GM12878 (cell line): ENCODE measurements around the gene TRAF7. TPM values are rescaled to one million over a fixed set of nuclear protein-coding genes. Genes with fewer than 3 reads are reported as not detected.
A peak's percentile ranks its signal among the peaks of the same experiment; 100 is the strongest.

Source experiments
- ATAC-seq: fragments of 200-7000 bp; cut with Tn5 transposase; 3 replicates; pipeline ENCODE4 v1.9.1; 2020; ENCODE audit warnings: mild to moderate bottlenecking, moderate library complexity
- Bru-seq: library from RNA; stranded (reverse); fragments of 400-500 nt; gene quantifications from one replicate; lab custom pipeline; 2021; lab: Mats Ljungman, UMichigan
- BruChase-seq, 2 experiments: library from RNA; stranded (reverse); fragments of 400-500 nt; gene quantifications; one replicate each; lab custom pipeline; 2021; lab: Mats Ljungman, UMichigan
- BruUV-seq: library from RNA; stranded (reverse); fragments of 400-500 nt; replicated peaks from 2 replicates; lab custom pipeline; 2021; lab: Mats Ljungman, UMichigan
- CTCF ChIA-PET: fragments of 300-600 bp; sonication (Branson Sonifier 250); formaldehyde crosslinking; extraction: SDS; loops from one replicate; lab custom pipeline; 2021; ENCODE audit warnings: inconsistent platforms; lab: Yijun Ruan, JAX
- POLR2A ChIA-PET: fragments of 350-600 bp; formaldehyde crosslinking; extraction: SDS; loops from one replicate; lab custom pipeline; 2021; ENCODE audit warnings: inconsistent platforms; lab: Charles Lee
- RAD21 ChIA-PET: fragments of 300-600 bp; sonication (Branson Sonifier 250); formaldehyde crosslinking; loops from one replicate; lab custom pipeline; 2023; ENCODE audit warnings: antibody characterized with exemption; ENCODE audit not compliant: unreplicated experiment; lab: Charles Lee
- SMC1A ChIA-PET: fragments of 300-600 bp; sonication (Branson Sonifier 250); formaldehyde crosslinking; loops from one replicate; lab custom pipeline; 2023; ENCODE audit not compliant: unreplicated experiment, uncharacterized antibody; lab: Charles Lee
- DNase-seq: peaks from one replicate; pipeline ENCODE4 v3.0.0-alpha.2; 2011; ENCODE audit warnings: low read depth, low spot score
- FAIRE-seq: peaks from 3 replicates; lab custom pipeline; 2011; peaks lifted over from hg19 to GRCh38; lab: Jason Lieb, UNC
- H2AFZ ChIP-seq: 2 replicates; pipeline ENCODE4 v1.6.0; 2011; ENCODE audit warnings: low read depth, low read length, control low read depth; ENCODE audit not compliant: control insufficient read depth
- H3K27ac ChIP-seq: 2 replicates; pipeline ENCODE4 v1.5.1; 2011; ENCODE audit warnings: control low read depth; ENCODE audit not compliant: control insufficient read depth, insufficient read depth
- H3K27me3 ChIP-seq, 2 experiments: replicated peaks in 1 of 2; 2 replicates each; pipeline versions ENCODE4 v1.6.0 to v1.6.1; 2011; ENCODE audit warnings: low read length in 1 of 2; ENCODE audit not compliant: control insufficient read depth in 2 of 2, insufficient read depth in 2 of 2
- H3K36me3 ChIP-seq, 2 experiments: 2 replicates each; pipeline ENCODE4 v1.5.1; 2011; ENCODE audit warnings: low read length in 1 of 2; ENCODE audit not compliant: control insufficient read depth in 2 of 2, insufficient read depth in 2 of 2
- H3K4me1 ChIP-seq: 2 replicates; pipeline ENCODE4 v1.6.1; 2011; ENCODE audit warnings: mild to moderate bottlenecking, low read length, moderate library complexity, mixed read lengths; ENCODE audit not compliant: control insufficient read depth, insufficient read depth
- H3K4me2 ChIP-seq: 2 replicates; pipeline ENCODE4 v1.6.0; 2011; ENCODE audit warnings: control low read depth; ENCODE audit not compliant: control insufficient read depth, insufficient read depth
- H3K4me3 ChIP-seq: fragments of 200-600 bp; sonication (generic); 2 replicates; pipeline ENCODE4 v1.5.1; 2016
- H3K79me2 ChIP-seq: 2 replicates; pipeline ENCODE4 v1.6.0; 2011; ENCODE audit warnings: low read length; ENCODE audit not compliant: control insufficient read depth, insufficient read depth
- H3K9ac ChIP-seq: 2 replicates; pipeline ENCODE4 v1.8.0; 2011; ENCODE audit warnings: low read length, control low read depth, mixed read lengths; ENCODE audit not compliant: control insufficient read depth, insufficient read depth
- H3K9me3 ChIP-seq: replicated peaks from 3 replicates; pipeline ENCODE4 v1.5.1; 2011; ENCODE audit warnings: mild to moderate bottlenecking, low read length; ENCODE audit not compliant: control insufficient read depth, insufficient read depth
- H4K20me1 ChIP-seq: 2 replicates; pipeline ENCODE4 v1.6.0; 2011; ENCODE audit not compliant: control insufficient read depth, insufficient read depth
- ATF3 ChIP-seq: IDR thresholded peaks from 2 replicates; pipeline ENCODE4 v1.6.1; 2011; ENCODE audit warnings: low read depth, mild to moderate bottlenecking, low read length, moderate library complexity, borderline replicate concordance; ENCODE audit errors: extremely low read depth
- CREM ChIP-seq: IDR thresholded peaks from 2 replicates; pipeline ENCODE4 v1.6.1; 2014; ENCODE audit warnings: antibody characterized with exemption, low read depth
- MTA3 ChIP-seq: IDR thresholded peaks from 2 replicates; pipeline ENCODE4 v1.6.1; 2012; ENCODE audit warnings: low read length, inconsistent platforms, borderline replicate concordance
- NKRF ChIP-seq: fragments of 450-650 bp; conservative IDR thresholded peaks from 2 replicates; pipeline ENCODE4 v1.6.1; 2017; ENCODE audit warnings: mild to moderate bottlenecking, moderate library complexity
- SIN3A ChIP-seq: IDR thresholded peaks from 2 replicates; pipeline ENCODE4 v1.6.1; 2012; ENCODE audit warnings: low read depth, low read length, improper control_type of control experiment
- SMARCA5 ChIP-seq: fragments of 450-650 bp; IDR thresholded peaks from 2 replicates; pipeline ENCODE4 v1.6.1; 2017; ENCODE audit warnings: mild to moderate bottlenecking
- TCF3 ChIP-seq: IDR thresholded peaks from 2 replicates; pipeline ENCODE4 v1.6.1; 2012; ENCODE audit warnings: low read depth, mild to moderate bottlenecking, low read length, borderline replicate concordance; ENCODE audit not compliant: insufficient read depth
- ZBED1 ChIP-seq: IDR thresholded peaks from 2 replicates; pipeline ENCODE4 v1.6.1; 2016; ENCODE audit warnings: borderline replicate concordance
- ZNF384 ChIP-seq: IDR thresholded peaks from 2 replicates; pipeline ENCODE4 v1.6.1; 2012; ENCODE audit warnings: low read depth, mild to moderate bottlenecking, low read length, improper control_type of control experiment, borderline replicate concordance
- WGBS: methylation state at CpG from one replicate; pipeline ENCODE4 v1.1.6; 2016; ENCODE audit warnings: low lambda C conversion rate; ENCODE audit not compliant: insufficient replicate concordance, insufficient coverage; ENCODE audit errors: missing lambda C conversion rate; 5-methylcytosine and 5-hydroxymethylcytosine counted together
- in situ Hi-C: fragments of 300-500 bp; cut with MboI; formaldehyde crosslinking; loops from 9 replicates; pipeline ENCODE4 v1.14.3; 2018; ENCODE audit warnings: mixed read lengths
- intact Hi-C: fragments of 100-400 bp; cut with micrococcal nuclease; formaldehyde crosslinking; loops from one replicate; pipeline ENCODE4 v1.14.2; 2022; ENCODE audit not compliant: unreplicated experiment
- long read RNA-seq, 2 experiments: library from polyadenylated mRNA; unstranded; transcript quantifications; one replicate each; pipeline ENCODE4 v2.0.0, GENCODE V29; 2019 to 2020
- polyA minus RNA-seq, 3 experiments: library from RNA; depleted of rRNA, polyadenylated mRNA; stranded (reverse); fragments of >200 nt; gene quantifications; 2 replicates each; pipeline ENCODE4 v1.2.3, GENCODE V29; 2011
- polyA plus RNA-seq, 11 experiments: library from polyadenylated mRNA; depleted of rRNA in 4 of 11; unstranded in 6 of 11; stranded (reverse) in 5 of 11; fragments of >200 nt; fragmentation: Nextera tagmentation in 4 of 11; fragmentation: Illumina TruSeq in 1 of 11; extraction: Ambion mirVana in 4 of 11; extraction: Trizol in 1 of 11; gene quantifications; 1 replicate in 1 of 11; 2 replicates in 10 of 11; pipeline versions ENCODE4 v1.2.1 to v1.2.3, GENCODE V29; 2011 to 2016; ENCODE audit warnings: inconsistent platforms in 2 of 11, missing spikeins in 2 of 11, low read depth in 1 of 11
- total RNA-seq, 4 experiments: library from RNA; depleted of rRNA in 3 of 4; stranded (reverse); fragments of >200 nt in 3 of 4; fragmentation: Illumina TruSeq in 1 of 4; extraction: Trizol in 1 of 4; gene quantifications; 2 replicates each; pipeline versions ENCODE4 v1.2.1 to v1.2.3, GENCODE V29; 2013 to 2021
- TF ChIP-seq, protein P1 (sequence below): fragments of 450-650 bp; IDR thresholded peaks from 2 replicates; pipeline ENCODE4 v1.6.1; 2016; ENCODE audit warnings: mild to moderate bottlenecking
- TF ChIP-seq, protein P2 (sequence below): fragments of 450-650 bp; IDR thresholded peaks from 2 replicates; pipeline ENCODE4 v1.6.1; 2017; ENCODE audit warnings: low read depth, mild to moderate bottlenecking, moderate library complexity

Gene TRAF7
- 33.4 and 41.2 TPM in 2 replicates for total RNA-seq (2013; cell fraction: nucleolus; rRNA removed)
- total RNA-seq (2014; rRNA removed) (36.9 and 44.6 TPM in 2 replicates), total RNA-seq (2014; rRNA removed; fragmentation: Illumina TruSeq; extraction: Trizol) (23.2 and 26.3 TPM in 2 replicates), total RNA-seq (2021) (82.6 and 87.0 TPM in 2 replicates), polyA plus RNA-seq (2011; rRNA removed) (23.5 and 46.7 TPM in 2 replicates), polyA plus RNA-seq (2014; fragmentation: Illumina TruSeq; extraction: Trizol) (16.8 and 19.4 TPM in 2 replicates), polyA plus RNA-seq (2014; fragmentation: Nextera tagmentation; extraction: Ambion mirVana) (1 to 10 TPM in 1 of 2 experiments, under 1 TPM in 1; 0.61 to 2.1 TPM), polyA plus RNA-seq (2014; rRNA removed) (44.4 and 50.3 TPM in 2 replicates), polyA plus RNA-seq (2016; fragmentation: Nextera tagmentation; extraction: Ambion mirVana) (10 to 100 TPM; 29.8 to 30.2 TPM), polyA minus RNA-seq (2011; rRNA and poly(A)+ RNA removed) (41.1 and 76.7 TPM in 2 replicates), Bru-seq, nascent RNA (percentile 60 among the genes with signal in this experiment), BruChase-seq, experiment 1, labeled RNA remaining after a 6-hour chase (percentile 80 among the genes with signal in this experiment), BruChase-seq, experiment 2, labeled RNA remaining after a 2-hour chase (percentile 70 among the genes with signal in this experiment)
- 11.8 TPM for polyA plus RNA-seq (2011; ENCODE audit: low read depth)
- polyA plus RNA-seq (2011; cell fraction: cytosol; rRNA removed): 48.3 and 60.3 TPM in 2 replicates
- polyA plus RNA-seq (2011; cell fraction: nucleus; rRNA removed): 88.1 and 100 TPM in 2 replicates
- polyA plus RNA-seq (2012): 45.3 and 53.5 TPM in 2 replicates
- 32.6 and 44.1 TPM in 2 replicates for polyA minus RNA-seq (2011; cell fraction: cytosol; rRNA and poly(A)+ RNA removed)
- polyA minus RNA-seq (2011; cell fraction: nucleus; rRNA and poly(A)+ RNA removed): 15.0 and 24.1 TPM in 2 replicates
- long read RNA-seq, experiment 1, transcript TRAF7-201 (21 exons, 3,700 nt): major isoform, 17 of 23 reads
- long read RNA-seq, experiment 1, partial matches to known transcripts: 1 of 23 reads
- long read RNA-seq, experiment 1, other reads (novel, unspliced or antisense): 5 of 23 reads
- long read RNA-seq, experiment 2, partial matches to known transcripts: 1 of 2 reads
- long read RNA-seq, experiment 2, other reads (novel, unspliced or antisense): 1 of 2 reads

GRCh38 chr16:2155091-2155950, at the start of gene TRAF7:
Gene TRAF7, plus strand, starts transcription at chr16:2155782. Its CDS starts 8,139 bp downstream, at chr16:2163921.
- ATAC-seq (peak; percentile 88), FAIRE-seq (peak; percentile 99), DNase-seq (peak; percentile 100)
- H3K4me2 ChIP-seq: peak within 1 kb of the TSS; percentile 89
- intact Hi-C loops (loop anchor here (5.0 kb wide), 1 partner anchor 107 kb away; no protein-coding TSS in a partner anchor), in situ Hi-C loops (no loop called here)
- 2% methylated on average over 81 of the region's 94 CpGs for whole genome bisulfite sequencing
- RAD21 ChIA-PET: interaction anchor here (0.8 to 2.3 kb wide), 11 partner anchors 15 to 275 kb away, joined by 3 to 14 read pairs (median 4); partner anchors contain the start of genes ECI1, MSRB1, NTHL1 and PGP
- peaks cover 9% of the 10 kb centered on the region; the same call in 1 of the 2 replicates for H4K20me1 ChIP-seq
- POLR2A ChIA-PET: interaction anchor here (0.6 to 2.4 kb wide), 22 partner anchors 9 to 1902 kb away, joined by 3 to 16 read pairs (median 5); partner anchors contain the start of genes ATP6V0C, ECI1, JPT2 and NTHL1
- SMC1A ChIA-PET: interaction anchor here (0.6 to 1.8 kb wide), 10 partner anchors 10 to 373 kb away, joined by 3 to 6 read pairs (median 4); partner anchors contain the start of genes ECI1, NUBP2, PGP and PKD1
- CTCF ChIA-PET: interaction anchor here (0.7 to 2.4 kb wide), 11 partner anchors 14 to 750 kb away, joined by 3 to 24 read pairs (median 4); partner anchors contain the start of genes ECI1, NOXO1 and PKD1
- no peaks in the 10 kb centered on the region for H3K9me3 ChIP-seq
- H3K9ac ChIP-seq: peak within 1 kb of the TSS; percentile 100
- H3K27me3 ChIP-seq: no peaks in the 10 kb centered on the region
- H3K27ac ChIP-seq: peak within 1 kb of the TSS; percentile 94
- peaks cover 75% of the 10 kb centered on the region for H3K79me2 ChIP-seq
- peak within 1 kb of the TSS; percentile 99 for H3K4me3 ChIP-seq
- H3K36me3 ChIP-seq: peaks cover 0 to 20% of the 10 kb centered on the region in 2 experiments; a peak in 2 of 4 replicates
- no peak within 1 kb of the TSS for H2AFZ ChIP-seq
- H3K4me1 ChIP-seq: peaks cover 45% of the 10 kb centered on the region
- no TSS peak for BruUV-seq
- TF ChIP-seq ATF3 (no peak), NKRF (peak; percentile 94), CREM (peak; percentile 95), SIN3A (peak; percentile 82), ZBED1 (peak; percentile 92), SMARCA5 (peak; percentile 15; the same call in 1 of the 2 replicates), TCF3 (peak; percentile 89; the same call in 1 of the 2 replicates), MTA3 (no peak), ZNF384 (no peak)
- TF ChIP-seq, protein P1, sequence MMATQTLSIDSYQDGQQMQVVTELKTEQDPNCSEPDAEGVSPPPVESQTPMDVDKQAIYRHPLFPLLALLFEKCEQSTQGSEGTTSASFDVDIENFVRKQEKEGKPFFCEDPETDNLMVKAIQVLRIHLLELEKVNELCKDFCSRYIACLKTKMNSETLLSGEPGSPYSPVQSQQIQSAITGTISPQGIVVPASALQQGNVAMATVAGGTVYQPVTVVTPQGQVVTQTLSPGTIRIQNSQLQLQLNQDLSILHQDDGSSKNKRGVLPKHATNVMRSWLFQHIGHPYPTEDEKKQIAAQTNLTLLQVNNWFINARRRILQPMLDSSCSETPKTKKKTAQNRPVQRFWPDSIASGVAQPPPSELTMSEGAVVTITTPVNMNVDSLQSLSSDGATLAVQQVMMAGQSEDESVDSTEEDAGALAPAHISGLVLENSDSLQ: peak; percentile 99
- TF ChIP-seq, protein P2, sequence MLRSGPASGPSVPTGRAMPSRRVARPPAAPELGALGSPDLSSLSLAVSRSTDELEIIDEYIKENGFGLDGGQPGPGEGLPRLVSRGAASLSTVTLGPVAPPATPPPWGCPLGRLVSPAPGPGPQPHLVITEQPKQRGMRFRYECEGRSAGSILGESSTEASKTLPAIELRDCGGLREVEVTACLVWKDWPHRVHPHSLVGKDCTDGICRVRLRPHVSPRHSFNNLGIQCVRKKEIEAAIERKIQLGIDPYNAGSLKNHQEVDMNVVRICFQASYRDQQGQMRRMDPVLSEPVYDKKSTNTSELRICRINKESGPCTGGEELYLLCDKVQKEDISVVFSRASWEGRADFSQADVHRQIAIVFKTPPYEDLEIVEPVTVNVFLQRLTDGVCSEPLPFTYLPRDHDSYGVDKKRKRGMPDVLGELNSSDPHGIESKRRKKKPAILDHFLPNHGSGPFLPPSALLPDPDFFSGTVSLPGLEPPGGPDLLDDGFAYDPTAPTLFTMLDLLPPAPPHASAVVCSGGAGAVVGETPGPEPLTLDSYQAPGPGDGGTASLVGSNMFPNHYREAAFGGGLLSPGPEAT: peak; percentile 40; the same call in 1 of the 2 replicates
